A549 treated with CORT108297 at 1 μM for 4 hours (cell line): ENCODE measurements around the gene VLDLR. TPM values are rescaled to one million over a fixed set of nuclear protein-coding genes. Genes with fewer than 3 reads are reported as not detected.

Experiments used
- total RNA-seq: library from RNA; stranded (reverse); fragments of 200-300 nt; extraction: Qiagen RNA extraction; gene quantifications from 5 replicates; pipeline ENCODE4 v1.2.3, GENCODE V29; 2022

VLDLR gene
- total RNA-seq, result 18.6 to 24.5 TPM (median 21.5 TPM) in 5 replicates

GRCh38 chr9:2621722-2622460 is at the start of gene VLDLR:
Gene VLDLR (plus strand): TSS chr9:2621787. CDS start chr9:2622190, 403 bp downstream.

Other genes starting within 250 kb of the VLDLR start
- not detected in 5 replicates for gene KCNV2, start 95.7 kb downstream of the VLDLR start, total RNA-seq
- gene PUM3, start 222.3 kb downstream of the VLDLR start, total RNA-seq, result 73.4 to 79.9 TPM (median 77.3 TPM) in 5 replicates